Measurements from ENCODE around the gene PRDM16.
A peak's percentile ranks its signal among the peaks of the same experiment; 100 is the strongest.

PRDM16 gene

DNA sequence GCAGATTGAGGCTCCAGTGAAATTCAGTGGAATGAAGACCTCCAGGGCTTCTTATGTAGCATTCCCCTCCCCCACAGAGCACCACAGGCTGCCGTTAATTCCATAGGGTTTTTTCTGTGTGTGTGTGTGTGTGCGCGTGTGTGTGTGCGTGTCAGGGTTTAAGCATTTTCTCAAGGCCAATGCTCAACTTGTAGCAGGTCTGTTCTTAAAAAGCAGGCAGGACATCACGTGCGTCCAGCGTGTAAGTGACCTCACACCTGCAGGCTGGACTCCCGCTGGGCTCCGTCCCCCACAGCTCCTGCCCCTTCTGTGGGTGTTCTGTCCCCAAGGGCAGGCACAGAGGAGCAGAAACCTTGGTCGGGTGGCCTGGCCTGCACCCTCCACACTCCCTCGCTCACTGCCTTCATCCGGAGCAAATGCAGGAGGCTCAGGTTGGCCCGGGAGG, 5.3 kb downstream of the PRDM16 start:
- Histone ChIP-seq H3K27ac (ENCODE audit: low read depth, low read length) (peak overlapping the region; percentile 3), H3K9ac (ENCODE audit: low read depth in 1 of 2, low read length in 2 of 2) (peak overlapping the region; percentile 35 to 87), H3K4me1 (ENCODE audit: control insufficient read depth in 1 of 2, insufficient read depth in 2 of 2, low read length in 2 of 2) (peaks cover 10 to 16% of the 10 kb centered on the region in 2 donors), H3K9me3 (ENCODE audit: control insufficient read depth in 1 of 2, low read length in 2 of 2) (no peaks in the 10 kb centered on the region), H3K4me3 (ENCODE audit: low read depth in 1 of 2, low read length in 2 of 2) (peak overlapping the region; percentile 56 to 76), H3K27me3 (ENCODE audit: control insufficient read depth in 1 of 2, insufficient read depth in 2 of 2, low read length in 2 of 2) (peaks cover 5 to 6% of the 10 kb centered on the region in 2 donors), H3K36me3 (ENCODE audit: control insufficient read depth in 1 of 2, insufficient read depth in 2 of 2, low read length in 2 of 2) (no peaks in the 10 kb centered on the region)

- Histone ChIP-seq H3K9ac (ENCODE audit: low read depth in 1 of 2, low read length in 2 of 2) (peak overlapping the region in 1 of 2 donors; percentile 35), H3K9me3 (ENCODE audit: control insufficient read depth in 1 of 2, low read length in 2 of 2) (no peaks in the 10 kb centered on the region), H3K27me3 (ENCODE audit: control insufficient read depth in 1 of 2, insufficient read depth in 2 of 2, low read length in 2 of 2) (peaks cover 5 to 6% of the 10 kb centered on the region in 2 donors), H3K36me3 (ENCODE audit: control insufficient read depth in 1 of 2, insufficient read depth in 2 of 2, low read length in 2 of 2) (no peaks in the 10 kb centered on the region), H3K27ac (ENCODE audit: low read depth, low read length) (no peak overlapping the region), H3K4me3 (ENCODE audit: low read depth in 1 of 2, low read length in 2 of 2) (peak overlapping the region in 1 of 2 donors; percentile 76), H3K4me1 (ENCODE audit: control insufficient read depth in 1 of 2, insufficient read depth in 2 of 2, low read length in 2 of 2) (peaks cover 10 to 16% of the 10 kb centered on the region in 2 donors)
Observed at GRCh38 chr1:3074800-3075199, 5.8 kb downstream of the PRDM16 start.

DNA sequence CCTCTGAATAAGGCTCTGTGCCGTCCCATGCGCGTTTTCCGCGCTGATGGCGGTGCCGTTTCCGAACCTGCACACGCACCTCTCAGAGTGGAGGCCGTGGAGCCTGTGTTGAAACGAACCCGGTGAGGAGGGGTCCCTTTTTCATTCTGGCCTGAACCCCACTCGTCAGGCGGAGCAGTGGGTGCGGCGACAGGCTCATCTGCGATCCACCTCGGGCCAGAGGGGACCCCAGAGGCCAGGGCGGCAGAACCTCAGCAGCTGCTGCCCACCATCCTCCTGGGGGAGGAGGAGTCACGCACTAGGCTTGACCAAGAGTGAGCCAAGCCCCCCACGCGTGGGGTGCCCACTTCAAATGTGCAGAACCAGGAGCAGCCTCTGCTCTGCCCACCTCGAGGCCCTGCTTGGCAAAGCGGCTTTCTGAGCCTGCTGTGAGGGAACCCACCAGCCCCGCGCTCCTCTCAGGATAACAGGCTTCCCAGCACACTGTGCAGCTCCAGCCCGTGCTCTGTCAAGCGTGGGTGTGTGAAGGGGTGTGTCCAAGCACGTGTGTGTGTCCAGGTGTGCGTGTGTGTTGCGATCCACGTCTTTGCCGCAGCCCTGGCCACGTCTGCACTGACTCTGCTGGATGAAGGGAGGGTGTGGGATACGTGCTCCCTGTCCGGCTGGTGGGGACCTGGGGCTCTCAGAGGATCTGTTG, 6.8 kb downstream of the PRDM16 start:
- Histone ChIP-seq H3K9ac (ENCODE audit: low read depth in 1 of 2, low read length in 2 of 2) (no peak overlapping the region), H3K27ac (ENCODE audit: low read depth, low read length) (no peak overlapping the region), H3K36me3 (ENCODE audit: control insufficient read depth in 1 of 2, insufficient read depth in 2 of 2, low read length in 2 of 2) (no peaks in the 10 kb centered on the region), H3K27me3 (ENCODE audit: control insufficient read depth in 1 of 2, insufficient read depth in 2 of 2, low read length in 2 of 2) (peaks cover 5 to 6% of the 10 kb centered on the region in 2 donors), H3K4me3 (ENCODE audit: low read depth in 1 of 2, low read length in 2 of 2) (no peak overlapping the region), H3K4me1 (ENCODE audit: control insufficient read depth in 1 of 2, insufficient read depth in 2 of 2, low read length in 2 of 2) (peaks cover 10 to 16% of the 10 kb centered on the region in 2 donors), H3K9me3 (ENCODE audit: control insufficient read depth in 1 of 2, low read length in 2 of 2) (no peaks in the 10 kb centered on the region)

- Histone ChIP-seq H3K9me3 (ENCODE audit: control insufficient read depth in 1 of 2, low read length in 2 of 2) (no peaks in the 10 kb centered on the region), H3K36me3 (ENCODE audit: control insufficient read depth in 1 of 2, insufficient read depth in 2 of 2, low read length in 2 of 2) (no peaks in the 10 kb centered on the region), H3K27me3 (ENCODE audit: control insufficient read depth in 1 of 2, insufficient read depth in 2 of 2, low read length in 2 of 2) (peaks cover 5 to 6% of the 10 kb centered on the region in 2 donors), H3K27ac (ENCODE audit: low read depth, low read length) (no peak overlapping the region), H3K4me1 (ENCODE audit: control insufficient read depth in 1 of 2, insufficient read depth in 2 of 2, low read length in 2 of 2) (peaks cover 10 to 16% of the 10 kb centered on the region in 2 donors), H3K4me3 (ENCODE audit: low read depth in 1 of 2, low read length in 2 of 2) (no peak overlapping the region), H3K9ac (ENCODE audit: low read depth in 1 of 2, low read length in 2 of 2) (no peak overlapping the region)
Observed at GRCh38 chr1:3076363-3076740, 7.3 kb downstream of the PRDM16 start.

GRCh38 chr1:3077081-3077480, 8.1 kb downstream of the PRDM16 start:
- Histone ChIP-seq H3K9ac (ENCODE audit: low read depth in 1 of 2, low read length in 2 of 2) (no peak overlapping the region), H3K9me3 (ENCODE audit: control insufficient read depth in 1 of 2, low read length in 2 of 2) (no peaks in the 10 kb centered on the region), H3K27ac (ENCODE audit: low read depth, low read length) (no peak overlapping the region), H3K4me1 (ENCODE audit: control insufficient read depth in 1 of 2, insufficient read depth in 2 of 2, low read length in 2 of 2) (peaks cover 10 to 16% of the 10 kb centered on the region in 2 donors), H3K4me3 (ENCODE audit: low read depth in 1 of 2, low read length in 2 of 2) (no peak overlapping the region), H3K36me3 (ENCODE audit: control insufficient read depth in 1 of 2, insufficient read depth in 2 of 2, low read length in 2 of 2) (no peaks in the 10 kb centered on the region), H3K27me3 (ENCODE audit: control insufficient read depth in 1 of 2, insufficient read depth in 2 of 2, low read length in 2 of 2) (peaks cover 5 to 6% of the 10 kb centered on the region in 2 donors)

DNA sequence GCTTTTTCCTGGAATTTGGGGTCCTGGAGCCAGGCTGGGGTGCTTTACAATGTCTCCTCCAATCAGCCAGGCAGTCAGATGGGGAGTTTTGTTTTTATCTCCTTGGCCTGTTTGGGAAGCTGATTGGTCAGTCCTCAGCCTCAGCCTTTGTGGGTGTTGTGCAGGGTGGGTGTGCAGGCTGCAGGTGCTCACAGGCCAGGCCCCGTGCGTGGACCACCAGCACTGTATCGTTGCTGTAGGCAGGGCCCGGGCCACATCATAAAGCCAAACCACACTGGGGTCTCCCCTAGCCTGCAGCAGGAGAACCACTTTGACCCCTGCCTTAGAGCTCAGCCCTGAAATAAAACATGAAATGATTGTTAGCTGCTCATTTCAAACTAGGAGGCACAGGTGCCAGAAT, 8.6 kb downstream of the PRDM16 start:
- Histone ChIP-seq H3K4me1 (ENCODE audit: control insufficient read depth in 1 of 2, insufficient read depth in 2 of 2, low read length in 2 of 2) (peaks cover 10 to 16% of the 10 kb centered on the region in 2 donors), H3K9ac (ENCODE audit: low read depth in 1 of 2, low read length in 2 of 2) (no peak overlapping the region), H3K27me3 (ENCODE audit: control insufficient read depth in 1 of 2, insufficient read depth in 2 of 2, low read length in 2 of 2) (peaks cover 4 to 6% of the 10 kb centered on the region in 2 donors), H3K36me3 (ENCODE audit: control insufficient read depth in 1 of 2, insufficient read depth in 2 of 2, low read length in 2 of 2) (no peaks in the 10 kb centered on the region), H3K4me3 (ENCODE audit: low read depth in 1 of 2, low read length in 2 of 2) (no peak overlapping the region), H3K27ac (ENCODE audit: low read depth, low read length) (peak overlapping the region; percentile 10), H3K9me3 (ENCODE audit: control insufficient read depth in 1 of 2, low read length in 2 of 2) (no peaks in the 10 kb centered on the region)

DNA sequence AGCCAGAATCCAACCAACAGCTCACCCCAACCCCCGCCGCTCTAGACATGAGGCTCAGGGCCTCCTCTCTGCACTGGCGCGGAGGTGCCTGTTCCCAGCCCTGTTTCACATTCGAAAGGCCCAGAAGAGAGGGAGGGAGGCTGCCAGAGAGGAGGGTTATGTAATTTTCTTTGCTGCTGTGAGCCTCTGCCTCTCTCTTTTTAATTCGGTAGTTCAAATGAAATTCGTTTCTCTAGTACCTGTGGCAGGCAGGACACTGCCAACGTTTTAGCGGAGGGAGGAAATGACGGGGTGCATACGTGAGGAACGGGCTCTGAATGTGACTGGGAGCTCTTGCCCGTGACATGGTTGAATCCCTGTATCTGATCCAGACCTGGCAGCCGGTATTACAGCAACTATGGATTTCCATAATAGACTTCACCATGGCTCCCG, 9.4 kb downstream of the PRDM16 start:
- H3K27me3 ChIP-seq (ENCODE audit: control insufficient read depth in 1 of 2, insufficient read depth in 2 of 2, low read length in 2 of 2) = peaks cover 0 to 6% of the 10 kb centered on the region in 2 donors
- peaks cover 10 to 16% of the 10 kb centered on the region in 2 donors for H3K4me1 ChIP-seq (ENCODE audit: control insufficient read depth in 1 of 2, insufficient read depth in 2 of 2, low read length in 2 of 2)
- no peak overlapping the region for H3K9ac ChIP-seq (ENCODE audit: low read depth in 1 of 2, low read length in 2 of 2)
- no peaks in the 10 kb centered on the region for H3K36me3 ChIP-seq (ENCODE audit: control insufficient read depth in 1 of 2, insufficient read depth in 2 of 2, low read length in 2 of 2)
- H3K9me3 ChIP-seq (ENCODE audit: control insufficient read depth in 1 of 2, low read length in 2 of 2) = no peaks in the 10 kb centered on the region
- H3K27ac ChIP-seq (ENCODE audit: low read depth, low read length) = no peak overlapping the region
- no peak overlapping the region for H3K4me3 ChIP-seq (ENCODE audit: low read depth in 1 of 2, low read length in 2 of 2)

GRCh38 chr1:3078871-3079270, 9.9 kb downstream of the PRDM16 start:
- no peaks in the 10 kb centered on the region for H3K9me3 ChIP-seq (ENCODE audit: control insufficient read depth in 1 of 2, low read length in 2 of 2)
- peaks cover 10 to 16% of the 10 kb centered on the region in 2 donors for H3K4me1 ChIP-seq (ENCODE audit: control insufficient read depth in 1 of 2, insufficient read depth in 2 of 2, low read length in 2 of 2)
- peaks cover 0 to 6% of the 10 kb centered on the region in 2 donors for H3K27me3 ChIP-seq (ENCODE audit: control insufficient read depth in 1 of 2, insufficient read depth in 2 of 2, low read length in 2 of 2)
- H3K36me3 ChIP-seq (ENCODE audit: control insufficient read depth in 1 of 2, insufficient read depth in 2 of 2, low read length in 2 of 2) = no peaks in the 10 kb centered on the region
- no peak overlapping the region for H3K4me3 ChIP-seq (ENCODE audit: low read depth in 1 of 2, low read length in 2 of 2)
- no peak overlapping the region for H3K27ac ChIP-seq (ENCODE audit: low read depth, low read length)
- H3K9ac ChIP-seq (ENCODE audit: low read depth in 1 of 2, low read length in 2 of 2) = no peak overlapping the region

DNA sequence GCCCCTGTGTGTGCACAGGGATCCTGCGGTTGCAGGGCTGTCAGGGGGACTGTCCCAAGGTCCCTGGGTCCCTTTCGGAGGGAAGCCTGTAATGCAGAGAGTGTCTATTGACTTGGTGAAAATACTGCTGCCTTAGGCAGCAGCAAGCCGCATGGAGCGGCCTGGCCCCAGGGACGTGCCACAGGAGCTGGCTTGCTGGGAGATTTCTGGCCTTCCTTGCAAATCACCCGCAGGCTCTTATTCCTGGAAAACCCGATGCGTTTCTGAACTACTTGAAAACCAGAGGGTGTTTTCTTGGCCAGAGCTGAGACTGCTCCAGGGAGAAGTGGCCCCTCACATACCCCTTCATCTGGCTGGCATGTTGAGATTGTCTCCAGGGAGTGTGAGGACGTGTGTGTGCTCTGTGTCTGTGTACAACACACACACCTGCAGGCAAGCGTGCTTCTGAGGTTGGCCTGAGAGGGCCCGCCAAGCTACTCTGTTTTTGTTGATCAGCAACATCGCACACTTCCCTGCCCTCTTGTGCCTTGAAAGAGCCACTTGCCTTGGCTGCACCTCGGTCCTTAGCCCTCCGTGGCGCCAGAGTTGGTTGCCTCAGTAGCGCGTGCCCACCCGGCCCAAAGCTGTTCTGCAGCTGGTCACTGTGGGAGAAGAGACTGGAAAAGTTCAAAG, 10.5 kb downstream of the PRDM16 start:
- Histone ChIP-seq H3K9ac (ENCODE audit: low read depth in 1 of 2, low read length in 2 of 2) (no peak overlapping the region), H3K4me1 (ENCODE audit: control insufficient read depth in 1 of 2, insufficient read depth in 2 of 2, low read length in 2 of 2) (peaks cover 9 to 10% of the 10 kb centered on the region in 2 donors), H3K27me3 (ENCODE audit: control insufficient read depth in 1 of 2, insufficient read depth in 2 of 2, low read length in 2 of 2) (peaks cover 0 to 6% of the 10 kb centered on the region in 2 donors), H3K27ac (ENCODE audit: low read depth, low read length) (no peak overlapping the region), H3K4me3 (ENCODE audit: low read depth in 1 of 2, low read length in 2 of 2) (no peak overlapping the region), H3K36me3 (ENCODE audit: control insufficient read depth in 1 of 2, insufficient read depth in 2 of 2, low read length in 2 of 2) (no peaks in the 10 kb centered on the region), H3K9me3 (ENCODE audit: control insufficient read depth in 1 of 2, low read length in 2 of 2) (no peaks in the 10 kb centered on the region)
